ENCODE results near the gene GRM4. TPM values are rescaled to one million over a fixed set of nuclear protein-coding genes. Genes with fewer than 3 reads are reported as not detected.

The GRM4 gene
- total RNA-seq, 5 donors from 2014 or later (not counting 1 experiment from before 2014, with no cell fraction given), result 0.10 to 0.38 (median 0.21) TPM; not detected in 1

GRCh38 chr6:34071884-34072379 lies 74.0 kb downstream of the GRM4 start:
- Histone ChIP-seq H3K4me3 (ENCODE audit: control insufficient read depth in 1 of 2, extremely low read depth in 1 of 2, low read length in 1 of 2) (no peak overlapping the region), H3K4me1 (ENCODE audit: control insufficient read depth in 1 of 2, extremely low read depth in 1 of 2, insufficient read depth in 2 of 2, low read length in 2 of 2) (no peaks in the 10 kb centered on the region), H3K36me3 (ENCODE audit: control insufficient read depth in 2 of 2, extremely low read depth in 1 of 2, insufficient read depth in 1 of 2, low read length in 1 of 2) (no peaks in the 10 kb centered on the region), H3K9me3 (no peaks in the 10 kb centered on the region), H3K27ac (ENCODE audit: low read length) (no peak overlapping the region), H3K27me3 (replicated peaks in 1 of 2; ENCODE audit: control insufficient read depth in 2 of 2, extremely low read depth in 1 of 2, insufficient read depth in 2 of 2, low read length in 1 of 2) (peaks cover 0 to 4% of the 10 kb centered on the region in 2 experiments)
- ChIA-PET POLR2A (no interaction called here), CTCF (no interaction called here)
- Mint-ChIP-seq H3K4me3 (no peak overlapping the region), H3K4me1 (no peaks in the 10 kb centered on the region), H3K9me3 (no peaks in the 10 kb centered on the region), H3K36me3 (no peaks in the 10 kb centered on the region), H3K27ac (no peak overlapping the region), H3K27me3 (peaks cover 0 to 8% of the 10 kb centered on the region in 2 donors)
- DNase-seq (no peak), ATAC-seq (replicated peaks in 1 of 4) (no peak)
- WGBS (ENCODE audit: insufficient coverage), result 100% methylated on average over 1 of the region's 1 CpG

- no peaks in the 10 kb centered on the region for H3K4me1 ChIP-seq (ENCODE audit: control insufficient read depth in 1 of 2, extremely low read depth in 1 of 2, insufficient read depth in 2 of 2, low read length in 2 of 2)
- H3K4me1 Mint-ChIP-seq, result no peaks in the 10 kb centered on the region
- no peaks in the 10 kb centered on the region for H3K9me3 ChIP-seq
- no peaks in the 10 kb centered on the region for H3K36me3 Mint-ChIP-seq
- no peak overlapping the region for H3K4me3 ChIP-seq (ENCODE audit: control insufficient read depth in 1 of 2, extremely low read depth in 1 of 2, low read length in 1 of 2)
- no peak overlapping the region for H3K4me3 Mint-ChIP-seq
- ChIA-PET POLR2A (no interaction called here), CTCF (no interaction called here)
- DNase-seq (no peak), ATAC-seq (replicated peaks in 1 of 4) (no peak)
- WGBS (ENCODE audit: insufficient coverage), result 67% methylated on average over 3 of the region's 3 CpGs
- H3K27ac ChIP-seq (ENCODE audit: low read length), result no peak overlapping the region
- no peaks in the 10 kb centered on the region for H3K36me3 ChIP-seq (ENCODE audit: control insufficient read depth in 2 of 2, extremely low read depth in 1 of 2, insufficient read depth in 1 of 2, low read length in 1 of 2)
- no peaks in the 10 kb centered on the region for H3K9me3 Mint-ChIP-seq
- peaks cover 0 to 11% of the 10 kb centered on the region in 2 donors for H3K27me3 Mint-ChIP-seq
- peaks cover 0 to 4% of the 10 kb centered on the region in 2 experiments for H3K27me3 ChIP-seq (replicated peaks in 1 of 2; ENCODE audit: control insufficient read depth in 2 of 2, extremely low read depth in 1 of 2, insufficient read depth in 2 of 2, low read length in 1 of 2)
- no peak overlapping the region for H3K27ac Mint-ChIP-seq
These were observed 74.6 kb downstream of the GRM4 start for GRCh38 chr6:34071136-34071883.

GRCh38 chr6:34070315-34071135 lies 75.4 kb downstream of the GRM4 start:
- no peak overlapping the region for H3K27ac Mint-ChIP-seq
- no peaks in the 10 kb centered on the region for H3K4me1 Mint-ChIP-seq
- no peak overlapping the region for H3K27ac ChIP-seq (ENCODE audit: low read length)
- H3K9me3 Mint-ChIP-seq, result no peaks in the 10 kb centered on the region
- H3K27me3 Mint-ChIP-seq, result peaks cover 0 to 11% of the 10 kb centered on the region in 2 donors
- DNase-seq (no peak), ATAC-seq (replicated peaks in 1 of 4) (no peak)
- H3K4me3 Mint-ChIP-seq, result no peak overlapping the region
- H3K36me3 ChIP-seq (ENCODE audit: control insufficient read depth in 2 of 2, extremely low read depth in 1 of 2, insufficient read depth in 1 of 2, low read length in 1 of 2), result no peaks in the 10 kb centered on the region
- H3K36me3 Mint-ChIP-seq, result no peaks in the 10 kb centered on the region
- ChIA-PET CTCF (no interaction called here), POLR2A (interaction anchor here in 1 of 2 donors (0.6 kb wide), 1 partner anchor 267 kb away, joined by 3 read pairs; the partner anchor contains the start of gene MLN)
- no peak overlapping the region for H3K4me3 ChIP-seq (ENCODE audit: control insufficient read depth in 1 of 2, extremely low read depth in 1 of 2, low read length in 1 of 2)
- no peaks in the 10 kb centered on the region for H3K9me3 ChIP-seq
- no peaks in the 10 kb centered on the region for H3K4me1 ChIP-seq (ENCODE audit: control insufficient read depth in 1 of 2, extremely low read depth in 1 of 2, insufficient read depth in 2 of 2, low read length in 2 of 2)
- 92% methylated on average over 13 of the region's 15 CpGs for WGBS (ENCODE audit: insufficient coverage)
- peaks cover 0 to 4% of the 10 kb centered on the region in 2 experiments for H3K27me3 ChIP-seq (replicated peaks in 1 of 2; ENCODE audit: control insufficient read depth in 2 of 2, extremely low read depth in 1 of 2, insufficient read depth in 2 of 2, low read length in 1 of 2)

- no peak overlapping the region for H3K4me3 ChIP-seq (ENCODE audit: control insufficient read depth in 1 of 2, extremely low read depth in 1 of 2, low read length in 1 of 2)
- DNase-seq (no peak), ATAC-seq (replicated peaks in 1 of 4) (no peak)
- H3K4me1 ChIP-seq (ENCODE audit: control insufficient read depth in 1 of 2, extremely low read depth in 1 of 2, insufficient read depth in 2 of 2, low read length in 2 of 2), result no peaks in the 10 kb centered on the region
- ChIA-PET CTCF (interaction anchor here in 1 of 2 donors (1.0 kb wide), 1 partner anchor 15 kb away, joined by 3 read pairs; no protein-coding TSS in a partner anchor), POLR2A (no interaction called here)
- no peak overlapping the region for H3K27ac ChIP-seq (ENCODE audit: low read length)
- WGBS (ENCODE audit: insufficient coverage), result 90% methylated on average over 3 of the region's 8 CpGs
- no peak overlapping the region for H3K27ac Mint-ChIP-seq
- no peaks in the 10 kb centered on the region for H3K36me3 Mint-ChIP-seq
- peaks cover 0 to 16% of the 10 kb centered on the region in 2 experiments for H3K27me3 ChIP-seq (replicated peaks in 1 of 2; ENCODE audit: control insufficient read depth in 2 of 2, extremely low read depth in 1 of 2, insufficient read depth in 2 of 2, low read length in 1 of 2)
- no peaks in the 10 kb centered on the region for H3K9me3 Mint-ChIP-seq
- no peaks in the 10 kb centered on the region for H3K9me3 ChIP-seq
- H3K4me3 Mint-ChIP-seq, result no peak overlapping the region
- peaks cover 10 to 13% of the 10 kb centered on the region in 2 donors for H3K27me3 Mint-ChIP-seq
- no peaks in the 10 kb centered on the region for H3K4me1 Mint-ChIP-seq
- no peaks in the 10 kb centered on the region for H3K36me3 ChIP-seq (ENCODE audit: control insufficient read depth in 2 of 2, extremely low read depth in 1 of 2, insufficient read depth in 1 of 2, low read length in 1 of 2)
These were observed 77.3 kb downstream of the GRM4 start for GRCh38 chr6:34068462-34069044.

- 83% methylated on average over 9 of the region's 13 CpGs for WGBS (ENCODE audit: insufficient coverage)
- no peak overlapping the region for H3K27ac ChIP-seq (ENCODE audit: low read length)
- peak in 2 of 35 experiments; percentile 7 to 20 for DNase-seq
- no peak overlapping the region for H3K4me3 Mint-ChIP-seq
- H3K36me3 Mint-ChIP-seq, result no peaks in the 10 kb centered on the region
- no peak overlapping the region for H3K27ac Mint-ChIP-seq
- no peaks in the 10 kb centered on the region for H3K9me3 Mint-ChIP-seq
- ChIA-PET POLR2A (no interaction called here), CTCF (no interaction called here)
- H3K36me3 ChIP-seq (ENCODE audit: control insufficient read depth in 2 of 2, extremely low read depth in 1 of 2, insufficient read depth in 1 of 2, low read length in 1 of 2), result no peaks in the 10 kb centered on the region
- peaks cover 0 to 24% of the 10 kb centered on the region in 2 experiments for H3K27me3 ChIP-seq (replicated peaks in 1 of 2; ENCODE audit: control insufficient read depth in 2 of 2, extremely low read depth in 1 of 2, insufficient read depth in 2 of 2, low read length in 1 of 2)
- no peak for ATAC-seq (replicated peaks in 1 of 4)
- no peaks in the 10 kb centered on the region for H3K4me1 ChIP-seq (ENCODE audit: control insufficient read depth in 1 of 2, extremely low read depth in 1 of 2, insufficient read depth in 2 of 2, low read length in 2 of 2)
- H3K4me1 Mint-ChIP-seq, result no peaks in the 10 kb centered on the region
- H3K27me3 Mint-ChIP-seq, result peaks cover 10 to 13% of the 10 kb centered on the region in 2 donors
- no peaks in the 10 kb centered on the region for H3K9me3 ChIP-seq
- H3K4me3 ChIP-seq (ENCODE audit: control insufficient read depth in 1 of 2, extremely low read depth in 1 of 2, low read length in 1 of 2), result no peak overlapping the region
These were observed 78.1 kb downstream of the GRM4 start for GRCh38 chr6:34067814-34068213.

Data from T-cell (primary cell).